GM23338 (cell line): ENCODE data around the gene RYR2. TPM values are rescaled to one million over a fixed set of nuclear protein-coding genes. Genes with fewer than 3 reads are reported as not detected.

Source experiments
- ATAC-seq: fragments of 200-7000 bp; cut with Tn5 transposase; 3 replicates; pipeline ENCODE4 v1.9.1; 2020
- DNase-seq: peaks from one replicate; pipeline ENCODE4 v3.0.0-alpha.2; 2015; ENCODE audit warnings: low spot score
- H2AFZ ChIP-seq: fragments of 200-600 bp; sonication (generic); 2 replicates; pipeline ENCODE4 v1.8.0; 2016; ENCODE audit warnings: antibody characterized with exemption, mild to moderate bottlenecking, moderate library complexity
- H3F3A ChIP-seq: fragments of 200-600 bp; sonication (generic); replicated peaks from 2 replicates; pipeline ENCODE4 v1.8.0; 2017; ENCODE audit warnings: antibody characterized with exemption, mixed run types, low read depth
- H3K27ac ChIP-seq: fragments of 200-600 bp; sonication (generic); 2 replicates; pipeline ENCODE4 v1.6.1; 2016; ENCODE audit warnings: low read depth
- H3K27me3 ChIP-seq: fragments of 200-600 bp; sonication (generic); 2 replicates; pipeline ENCODE4 v1.8.0; 2016; ENCODE audit warnings: mild to moderate bottlenecking, mixed run types, moderate library complexity; ENCODE audit not compliant: insufficient read depth
- H3K36me3 ChIP-seq: fragments of 200-600 bp; sonication (generic); 2 replicates; pipeline ENCODE4 v1.8.0; 2016; ENCODE audit warnings: mild to moderate bottlenecking; ENCODE audit not compliant: insufficient read depth
- H3K4me1 ChIP-seq: fragments of 200-600 bp; sonication (generic); 2 replicates; pipeline ENCODE4 v1.8.0; 2016; ENCODE audit warnings: mild to moderate bottlenecking, moderate library complexity; ENCODE audit not compliant: insufficient read depth
- H3K4me2 ChIP-seq: fragments of 200-600 bp; sonication (generic); 2 replicates; pipeline ENCODE4 v1.7.1; 2017; ENCODE audit warnings: mixed run types
- H3K4me3 ChIP-seq: fragments of 200-600 bp; sonication (generic); 2 replicates; pipeline ENCODE4 v1.6.1; 2016; ENCODE audit warnings: mixed run types
- H3K79me2 ChIP-seq: fragments of 200-600 bp; sonication (generic); replicated peaks from 2 replicates; pipeline ENCODE4 v1.8.0; 2017; ENCODE audit warnings: mild to moderate bottlenecking; ENCODE audit not compliant: insufficient read depth
- H3K9me2 ChIP-seq: fragments of 200-600 bp; sonication (generic); 2 replicates; pipeline ENCODE4 v1.8.0; 2017; ENCODE audit not compliant: insufficient read depth
- H4K20me1 ChIP-seq: fragments of 200-600 bp; sonication (generic); replicated peaks from 2 replicates; pipeline ENCODE4 v1.8.0; 2017; ENCODE audit warnings: mild to moderate bottlenecking; ENCODE audit not compliant: insufficient read depth
- H3K27ac Mint-ChIP-seq: 2 replicates; pipeline ENCODE4 v1.8.0; 2020; ENCODE audit warnings: inconsistent platforms, mild to moderate bottlenecking, moderate library complexity, mixed read lengths
- H3K27me3 Mint-ChIP-seq: 3 replicates; pipeline ENCODE4 v1.8.0; 2022; ENCODE audit warnings: low read depth, mild to moderate bottlenecking, moderate library complexity, mixed read lengths, inconsistent platforms; ENCODE audit not compliant: insufficient read depth, poor library complexity
- H3K36me3 Mint-ChIP-seq: 3 replicates; pipeline ENCODE4 v1.8.0; 2021; ENCODE audit warnings: low read depth, mild to moderate bottlenecking, inconsistent platforms, moderate library complexity, mixed read lengths
- H3K4me1 Mint-ChIP-seq: 3 replicates; pipeline ENCODE4 v1.8.0; 2020; ENCODE audit warnings: mild to moderate bottlenecking, inconsistent platforms, mixed read lengths
- H3K4me3 Mint-ChIP-seq: 3 replicates; pipeline ENCODE4 v1.8.0; 2021; ENCODE audit warnings: moderate library complexity, mild to moderate bottlenecking, inconsistent platforms, mixed read lengths
- H3K9me3 Mint-ChIP-seq: 3 replicates; pipeline ENCODE4 v1.8.0; 2020; ENCODE audit warnings: moderate library complexity, mild to moderate bottlenecking, inconsistent platforms, mixed read lengths
- CREB1 ChIP-seq: fragments of 250-450 bp; sonication (Bioruptor Pico); IDR thresholded peaks from 2 replicates; pipeline ENCODE4 v1.5.0; 2020; ENCODE audit warnings: low read depth, mild to moderate bottlenecking, moderate library complexity
- EZH2 ChIP-seq: fragments of 200-600 bp; sonication (generic); IDR thresholded peaks from one replicate; pipeline ENCODE4 v1.8.0; 2017; ENCODE audit warnings: antibody characterized with exemption, mild to moderate bottlenecking, low read depth; ENCODE audit not compliant: unreplicated experiment
- EZH2phosphoT487 ChIP-seq: fragments of 200-600 bp; sonication (generic); IDR thresholded peaks from one replicate; pipeline ENCODE4 v1.8.1; 2018; ENCODE audit warnings: antibody characterized with exemption; ENCODE audit not compliant: unreplicated experiment
- NANOG ChIP-seq: IDR thresholded peaks from 2 replicates; pipeline ENCODE4 v1.6.1; 2016; ENCODE audit warnings: antibody characterized with exemption, borderline replicate concordance
- POLR2AphosphoS5 ChIP-seq: IDR thresholded peaks from 2 replicates; pipeline ENCODE4 v1.6.1; 2016; ENCODE audit warnings: antibody characterized with exemption, low read depth
- ZNF331 ChIP-seq: fragments of 250-450 bp; sonication (Bioruptor Pico); IDR thresholded peaks from 2 replicates; pipeline ENCODE4 v1.5.0; 2020; ENCODE audit warnings: low read depth, mild to moderate bottlenecking, moderate library complexity
- polyA plus RNA-seq: library from polyadenylated mRNA; unstranded; fragments of >200 nt; fragmentation: Nextera tagmentation; extraction: Ambion mirVana; gene quantifications from 2 replicates; pipeline ENCODE4 v1.2.1, GENCODE V29; 2016
- total RNA-seq: library from RNA; depleted of rRNA; stranded (reverse); fragments of >200 nt; shearing (Covaris generic); gene quantifications from 2 replicates; pipeline ENCODE4 v1.2.3, GENCODE V29; 2014
- TF ChIP-seq, protein P1 (sequence below): IDR thresholded peaks from one replicate; pipeline ENCODE4 v1.6.1; 2018; ENCODE audit warnings: antibody characterized with exemption; ENCODE audit not compliant: unreplicated experiment
- TF ChIP-seq, protein P2 (sequence below): fragments of 250-450 bp; sonication (Bioruptor Pico); IDR thresholded peaks from 2 replicates; pipeline ENCODE4 v1.5.0; 2020; ENCODE audit warnings: mild to moderate bottlenecking, moderate library complexity

RYR2 gene
- total and polyA plus RNA-seq, 2 experiments from 2014 or later = 8.9 to 10.0 TPM

DNA sequence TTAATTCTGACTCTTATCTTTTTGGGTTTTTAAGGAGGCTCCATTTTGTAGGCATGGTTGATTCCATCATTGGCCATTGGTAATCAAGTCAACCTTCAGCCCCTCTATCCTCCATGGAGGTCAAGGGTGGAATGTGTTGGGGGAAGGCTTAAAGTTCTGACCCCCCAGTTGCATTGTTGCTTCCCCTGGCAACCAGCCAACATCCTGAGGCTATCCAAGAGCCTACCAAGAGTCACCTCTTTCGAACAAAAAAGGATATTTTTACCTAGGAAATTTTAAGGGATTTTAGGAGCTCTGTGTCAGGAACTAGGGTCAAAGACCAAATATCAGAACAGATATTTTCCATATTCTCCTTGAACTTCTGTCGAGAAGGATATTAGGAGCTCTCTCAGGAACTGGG is 251.8 kb downstream of the RYR2 start:
- Histone ChIP-seq H3K4me2 (no peak overlapping the region), H3K36me3 (no peaks in the 10 kb centered on the region), H3F3A (no peaks in the 10 kb centered on the region), H3K79me2 (no peaks in the 10 kb centered on the region), H3K9me2 (peaks cover 4% of the 10 kb centered on the region), H4K20me1 (no peaks in the 10 kb centered on the region), H3K27ac (no peak overlapping the region), H2AFZ (no peak overlapping the region), H3K27me3 (no peaks in the 10 kb centered on the region), H3K4me1 (no peaks in the 10 kb centered on the region), H3K4me3 (no peak overlapping the region)
- Mint-ChIP-seq H3K4me3 (no peak overlapping the region), H3K36me3 (peaks cover 3% of the 10 kb centered on the region; the same call in 1 of the 3 replicates), H3K4me1 (peaks cover 4% of the 10 kb centered on the region; the same call in 1 of the 3 replicates), H3K27me3 (peaks cover 2% of the 10 kb centered on the region), H3K27ac (no peak overlapping the region), H3K9me3 (no peaks in the 10 kb centered on the region; the same call in 2 of the 3 replicates)
- DNase-seq (no peak), ATAC-seq (no peak)
- TF ChIP-seq POLR2AphosphoS5 (no peak), EZH2 (no peak), ZNF331 (CRISPR knock-in tag) (no peak), NANOG (no peak), CREB1 (CRISPR knock-in tag) (no peak), EZH2phosphoT487 (no peak)
- TF ChIP-seq, protein P1, sequence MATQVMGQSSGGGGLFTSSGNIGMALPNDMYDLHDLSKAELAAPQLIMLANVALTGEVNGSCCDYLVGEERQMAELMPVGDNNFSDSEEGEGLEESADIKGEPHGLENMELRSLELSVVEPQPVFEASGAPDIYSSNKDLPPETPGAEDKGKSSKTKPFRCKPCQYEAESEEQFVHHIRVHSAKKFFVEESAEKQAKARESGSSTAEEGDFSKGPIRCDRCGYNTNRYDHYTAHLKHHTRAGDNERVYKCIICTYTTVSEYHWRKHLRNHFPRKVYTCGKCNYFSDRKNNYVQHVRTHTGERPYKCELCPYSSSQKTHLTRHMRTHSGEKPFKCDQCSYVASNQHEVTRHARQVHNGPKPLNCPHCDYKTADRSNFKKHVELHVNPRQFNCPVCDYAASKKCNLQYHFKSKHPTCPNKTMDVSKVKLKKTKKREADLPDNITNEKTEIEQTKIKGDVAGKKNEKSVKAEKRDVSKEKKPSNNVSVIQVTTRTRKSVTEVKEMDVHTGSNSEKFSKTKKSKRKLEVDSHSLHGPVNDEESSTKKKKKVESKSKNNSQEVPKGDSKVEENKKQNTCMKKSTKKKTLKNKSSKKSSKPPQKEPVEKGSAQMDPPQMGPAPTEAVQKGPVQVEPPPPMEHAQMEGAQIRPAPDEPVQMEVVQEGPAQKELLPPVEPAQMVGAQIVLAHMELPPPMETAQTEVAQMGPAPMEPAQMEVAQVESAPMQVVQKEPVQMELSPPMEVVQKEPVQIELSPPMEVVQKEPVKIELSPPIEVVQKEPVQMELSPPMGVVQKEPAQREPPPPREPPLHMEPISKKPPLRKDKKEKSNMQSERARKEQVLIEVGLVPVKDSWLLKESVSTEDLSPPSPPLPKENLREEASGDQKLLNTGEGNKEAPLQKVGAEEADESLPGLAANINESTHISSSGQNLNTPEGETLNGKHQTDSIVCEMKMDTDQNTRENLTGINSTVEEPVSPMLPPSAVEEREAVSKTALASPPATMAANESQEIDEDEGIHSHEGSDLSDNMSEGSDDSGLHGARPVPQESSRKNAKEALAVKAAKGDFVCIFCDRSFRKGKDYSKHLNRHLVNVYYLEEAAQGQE = no peak
- TF ChIP-seq, protein P2, sequence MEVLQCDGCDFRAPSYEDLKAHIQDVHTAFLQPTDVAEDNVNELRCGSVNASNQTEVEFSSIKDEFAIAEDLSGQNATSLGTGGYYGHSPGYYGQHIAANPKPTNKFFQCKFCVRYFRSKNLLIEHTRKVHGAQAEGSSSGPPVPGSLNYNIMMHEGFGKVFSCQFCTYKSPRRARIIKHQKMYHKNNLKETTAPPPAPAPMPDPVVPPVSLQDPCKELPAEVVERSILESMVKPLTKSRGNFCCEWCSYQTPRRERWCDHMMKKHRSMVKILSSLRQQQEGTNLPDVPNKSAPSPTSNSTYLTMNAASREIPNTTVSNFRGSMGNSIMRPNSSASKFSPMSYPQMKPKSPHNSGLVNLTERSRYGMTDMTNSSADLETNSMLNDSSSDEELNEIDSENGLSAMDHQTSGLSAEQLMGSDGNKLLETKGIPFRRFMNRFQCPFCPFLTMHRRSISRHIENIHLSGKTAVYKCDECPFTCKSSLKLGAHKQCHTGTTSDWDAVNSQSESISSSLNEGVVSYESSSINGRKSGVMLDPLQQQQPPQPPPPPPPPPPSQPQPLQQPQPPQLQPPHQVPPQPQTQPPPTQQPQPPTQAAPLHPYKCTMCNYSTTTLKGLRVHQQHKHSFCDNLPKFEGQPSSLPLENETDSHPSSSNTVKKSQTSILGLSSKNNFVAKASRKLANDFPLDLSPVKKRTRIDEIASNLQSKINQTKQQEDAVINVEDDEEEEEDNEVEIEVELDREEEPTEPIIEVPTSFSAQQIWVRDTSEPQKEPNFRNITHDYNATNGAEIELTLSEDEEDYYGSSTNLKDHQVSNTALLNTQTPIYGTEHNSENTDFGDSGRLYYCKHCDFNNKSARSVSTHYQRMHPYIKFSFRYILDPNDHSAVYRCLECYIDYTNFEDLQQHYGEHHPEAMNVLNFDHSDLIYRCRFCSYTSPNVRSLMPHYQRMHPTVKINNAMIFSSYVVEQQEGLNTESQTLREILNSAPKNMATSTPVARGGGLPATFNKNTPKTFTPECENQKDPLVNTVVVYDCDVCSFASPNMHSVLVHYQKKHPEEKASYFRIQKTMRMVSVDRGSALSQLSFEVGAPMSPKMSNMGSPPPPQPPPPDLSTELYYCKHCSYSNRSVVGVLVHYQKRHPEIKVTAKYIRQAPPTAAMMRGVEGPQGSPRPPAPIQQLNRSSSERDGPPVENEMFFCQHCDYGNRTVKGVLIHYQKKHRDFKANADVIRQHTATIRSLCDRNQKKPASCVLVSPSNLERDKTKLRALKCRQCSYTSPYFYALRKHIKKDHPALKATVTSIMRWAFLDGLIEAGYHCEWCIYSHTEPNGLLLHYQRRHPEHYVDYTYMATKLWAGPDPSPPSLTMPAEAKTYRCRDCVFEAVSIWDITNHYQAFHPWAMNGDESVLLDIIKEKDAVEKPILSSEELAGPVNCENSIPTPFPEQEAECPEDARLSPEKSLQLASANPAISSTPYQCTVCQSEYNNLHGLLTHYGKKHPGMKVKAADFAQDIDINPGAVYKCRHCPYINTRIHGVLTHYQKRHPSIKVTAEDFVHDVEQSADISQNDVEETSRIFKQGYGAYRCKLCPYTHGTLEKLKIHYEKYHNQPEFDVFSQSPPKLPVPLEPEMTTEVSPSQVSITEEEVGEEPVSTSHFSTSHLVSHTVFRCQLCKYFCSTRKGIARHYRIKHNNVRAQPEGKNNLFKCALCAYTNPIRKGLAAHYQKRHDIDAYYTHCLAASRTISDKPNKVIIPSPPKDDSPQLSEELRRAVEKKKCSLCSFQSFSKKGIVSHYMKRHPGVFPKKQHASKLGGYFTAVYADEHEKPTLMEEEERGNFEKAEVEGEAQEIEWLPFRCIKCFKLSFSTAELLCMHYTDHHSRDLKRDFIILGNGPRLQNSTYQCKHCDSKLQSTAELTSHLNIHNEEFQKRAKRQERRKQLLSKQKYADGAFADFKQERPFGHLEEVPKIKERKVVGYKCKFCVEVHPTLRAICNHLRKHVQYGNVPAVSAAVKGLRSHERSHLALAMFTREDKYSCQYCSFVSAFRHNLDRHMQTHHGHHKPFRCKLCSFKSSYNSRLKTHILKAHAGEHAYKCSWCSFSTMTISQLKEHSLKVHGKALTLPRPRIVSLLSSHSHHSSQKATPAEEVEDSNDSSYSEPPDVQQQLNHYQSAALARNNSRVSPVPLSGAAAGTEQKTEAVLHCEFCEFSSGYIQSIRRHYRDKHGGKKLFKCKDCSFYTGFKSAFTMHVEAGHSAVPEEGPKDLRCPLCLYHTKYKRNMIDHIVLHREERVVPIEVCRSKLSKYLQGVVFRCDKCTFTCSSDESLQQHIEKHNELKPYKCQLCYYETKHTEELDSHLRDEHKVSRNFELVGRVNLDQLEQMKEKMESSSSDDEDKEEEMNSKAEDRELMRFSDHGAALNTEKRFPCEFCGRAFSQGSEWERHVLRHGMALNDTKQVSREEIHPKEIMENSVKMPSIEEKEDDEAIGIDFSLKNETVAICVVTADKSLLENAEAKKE (CRISPR knock-in tag) = no peak
